Right cardiac atrium (tissue), 5 donors: Measurements from ENCODE around the gene SAMD11. TPM values are rescaled to one million over a fixed set of nuclear protein-coding genes. Genes with fewer than 3 reads are reported as not detected.
A peak's percentile ranks its signal among the peaks of the same experiment; 100 is the strongest.

Experiments
- ATAC-seq, 2 donors: fragments of 200-7000 bp; cut with Tn5 transposase; one replicate each; pipeline versions ENCODE4 v1.8.0 to v1.9.1; 2020; ENCODE audit warnings: moderate library complexity in 2 of 2, mild to moderate bottlenecking in 1 of 2
- DNase-seq, 3 donors: peaks; one replicate each; pipeline ENCODE4 v3.0.0-alpha.2; 2020
- H3K27ac ChIP-seq: one replicate; pipeline ENCODE4 v1.5.1; 2013; ENCODE audit warnings: mild to moderate bottlenecking, low read length, control low read depth, moderate library complexity
- H3K27me3 ChIP-seq: one replicate; pipeline ENCODE4 v1.6.1; 2013; ENCODE audit not compliant: control insufficient read depth, insufficient read depth
- H3K4me1 ChIP-seq: one replicate; pipeline ENCODE4 v1.6.1; 2013; ENCODE audit warnings: low read length; ENCODE audit not compliant: control insufficient read depth, insufficient read depth
- H3K4me3 ChIP-seq: one replicate; pipeline ENCODE4 v1.5.1; 2013; ENCODE audit warnings: low read length, control low read depth
- H3K9me3 ChIP-seq: one replicate; pipeline ENCODE4 v1.6.1; 2013; ENCODE audit warnings: low read length; ENCODE audit not compliant: control insufficient read depth
- WGBS: extraction: QIAGEN DNeasy Blood & Tissue Kit; methylation state at CpG from one replicate; pipeline ENCODE4 v1.1.7; 2013; 5-methylcytosine and 5-hydroxymethylcytosine counted together
- intact Hi-C, 4 donors: fragments of 100-400 bp; cut with DNase I; formaldehyde crosslinking; loops; one replicate each; pipeline versions ENCODE4 v1.11.0 to v1.14.0; 2022 to 2023
- polyA plus RNA-seq: library from polyadenylated mRNA; stranded (reverse); fragments of 200-250 nt; gene quantifications from one replicate; pipeline ENCODE4 v1.2.3, GENCODE V29; 2013
- total RNA-seq, 4 donors: library from RNA; stranded (reverse); fragmentation: NEBNext Ultra II Directional; extraction: Animal tissue kit (Norgen Biotek cat#: 25700); gene quantifications; one replicate each; pipeline ENCODE4 v1.2.1, GENCODE V29; 2021
- donor health status: healthy with polysubstance abuse.
- donor health status: DM: no; HTN: yes; CAD: no.
- donor health status: DM: no; HTN: no; CAD: no.
- donor health status: DM: no; HTN: yes; CAD: no; lungs with severe emphysema.
- donor health status: DM: yes; HTN: yes; CAD: no.

The SAMD11 gene
- total and polyA plus RNA-seq, 5 donors, result 6.9 to 27.2 (median 10.9) TPM

GRCh38 chr1:919271-919872 is 4.4 kb upstream of the SAMD11 start:
- intact Hi-C loops, result no loop called here
- Histone ChIP-seq H3K4me1 (peaks cover 2% of the 10 kb centered on the region), H3K4me3 (no peak overlapping the region), H3K27ac (no peak overlapping the region), H3K27me3 (no peaks in the 10 kb centered on the region), H3K9me3 (no peaks in the 10 kb centered on the region)
- 64% methylated on average over 29 of the region's 29 CpGs for WGBS
- DNase-seq (peak; percentile 14 to 72 (median 68)), ATAC-seq (no peak)

- WGBS, result 49% methylated on average over 23 of the region's 23 CpGs
Observed at GRCh38 chr1:920010-920409, 3.7 kb upstream of the SAMD11 start.

GRCh38 chr1:920521-920920 is 3.2 kb upstream of the SAMD11 start:
- no peak overlapping the region for H3K27ac ChIP-seq
- DNase-seq (peak in 2 of 3 donors; percentile 54 to 57), ATAC-seq (no peak)
- no peaks in the 10 kb centered on the region for H3K9me3 ChIP-seq
- H3K27me3 ChIP-seq, result no peaks in the 10 kb centered on the region
- H3K4me3 ChIP-seq, result no peak overlapping the region
- H3K4me1 ChIP-seq, result peaks cover 2% of the 10 kb centered on the region
- intact Hi-C loops, result no loop called here
- WGBS, result 15% methylated on average over 13 of the region's 13 CpGs

More at GRCh38 chr1:920010-920409, 3.7 kb upstream of the SAMD11 start:
- H3K27me3 ChIP-seq, result no peaks in the 10 kb centered on the region
- intact Hi-C loops, result no loop called here
- H3K4me1 ChIP-seq, result peaks cover 2% of the 10 kb centered on the region
- DNase-seq (peak; percentile 33 to 72 (median 68)), ATAC-seq (no peak)
- no peak overlapping the region for H3K4me3 ChIP-seq
- no peaks in the 10 kb centered on the region for H3K9me3 ChIP-seq
- H3K27ac ChIP-seq, result no peak overlapping the region

- peak; percentile 66 to 73 for ATAC-seq
- Histone ChIP-seq H3K4me1 (peaks cover 2% of the 10 kb centered on the region), H3K27ac (no peak overlapping the region), H3K9me3 (no peaks in the 10 kb centered on the region), H3K4me3 (no peak overlapping the region), H3K27me3 (no peaks in the 10 kb centered on the region)
- intact Hi-C loops, result no loop called here
- WGBS, result 25% methylated on average over 38 of the region's 38 CpGs
- DNase-seq, result peak; percentile 79 to 91 (median 91)
Observed at GRCh38 chr1:921011-921837, 2.5 kb upstream of the SAMD11 start.

- Histone ChIP-seq H3K9me3 (no peaks in the 10 kb centered on the region), H3K4me1 (peaks cover 2% of the 10 kb centered on the region), H3K27ac (no peak overlapping the region), H3K4me3 (peak overlapping the region; percentile 67), H3K27me3 (no peaks in the 10 kb centered on the region)
- DNase-seq (peak in 1 of 3 donors; percentile 61), ATAC-seq (no peak)
- WGBS, result under 1% methylated on average over 98 of the region's 98 CpGs
- intact Hi-C loops, result no loop called here
Observed at GRCh38 chr1:923991-924655, 400 bp downstream of the SAMD11 start.

GRCh38 chr1:924656-925560 is 1.2 kb downstream of the SAMD11 start:
- Histone ChIP-seq H3K4me1 (peaks cover 2% of the 10 kb centered on the region), H3K4me3 (peak overlapping the region; percentile 67), H3K27me3 (no peaks in the 10 kb centered on the region), H3K27ac (no peak overlapping the region), H3K9me3 (no peaks in the 10 kb centered on the region)
- intact Hi-C loops, result no loop called here
- ATAC-seq, result no peak
- DNase-seq, result peak; percentile 65 to 87 (median 87)
- under 1% methylated on average over 118 of the region's 120 CpGs for WGBS

GRCh38 chr1:925561-926421 is 2.1 kb downstream of the SAMD11 start:
- Histone ChIP-seq H3K27me3 (no peaks in the 10 kb centered on the region), H3K4me1 (peaks cover 2% of the 10 kb centered on the region), H3K27ac (no peak overlapping the region), H3K4me3 (peak overlapping the region; percentile 67), H3K9me3 (no peaks in the 10 kb centered on the region)
- 9% methylated on average over 64 of the region's 65 CpGs for WGBS
- DNase-seq (peak; percentile 76 to 93 (median 92)), ATAC-seq (peak; percentile 51 to 65)
- intact Hi-C loops, result no loop called here

GRCh38 chr1:927234-927633 is 3.5 kb downstream of the SAMD11 start:
- H3K27me3 ChIP-seq, result no peaks in the 10 kb centered on the region
- intact Hi-C loops, result no loop called here
- DNase-seq (no peak), ATAC-seq (no peak)
- no peaks in the 10 kb centered on the region for H3K4me1 ChIP-seq
- no peaks in the 10 kb centered on the region for H3K9me3 ChIP-seq
- no peak overlapping the region for H3K4me3 ChIP-seq
- no peak overlapping the region for H3K27ac ChIP-seq
- 56% methylated on average over 9 of the region's 9 CpGs for WGBS

- no peak overlapping the region for H3K4me3 ChIP-seq
- ATAC-seq (no peak), DNase-seq (peak in 1 of 3 donors; percentile 75)
- H3K27ac ChIP-seq, result no peak overlapping the region
- 59% methylated on average over 10 of the region's 10 CpGs for WGBS
- intact Hi-C loops, result no loop called here
- H3K9me3 ChIP-seq, result no peaks in the 10 kb centered on the region
- no peaks in the 10 kb centered on the region for H3K27me3 ChIP-seq
- H3K4me1 ChIP-seq, result no peaks in the 10 kb centered on the region
Observed at GRCh38 chr1:927748-928147, 4.0 kb downstream of the SAMD11 start.
